Vagina (tissue), 2 donors: ENCODE measurements around the gene ATXN1.

Experiments
- POLR2A ChIP-seq, 2 donors: fragments of 450-650 bp; IDR thresholded peaks; one replicate each; pipeline ENCODE4 v1.6.1; 2017; ENCODE audit warnings: antibody characterized with exemption in 2 of 2, mild to moderate bottlenecking in 2 of 2, moderate library complexity in 2 of 2
- POLR2AphosphoS5 ChIP-seq, 2 donors: sonication (generic); formaldehyde crosslinking; IDR thresholded peaks; one replicate each; pipeline ENCODE4 v1.9.0; 2017; ENCODE audit warnings: antibody characterized with exemption in 2 of 2, mild to moderate bottlenecking in 2 of 2, low read depth in 1 of 2; ENCODE audit not compliant: insufficient read depth in 1 of 2
- TF ChIP-seq, protein P1 (sequence below), 3 experiments: fragments of 450-650 bp in 2 of 3; fragments of 200-600 bp in 1 of 3; sonication (generic) in 1 of 3; IDR thresholded peaks; one replicate each; pipeline ENCODE4 v1.5.1; 2017 to 2019; ENCODE audit warnings: antibody characterized with exemption in 3 of 3, mild to moderate bottlenecking in 2 of 3, moderate library complexity in 2 of 3

DNA sequence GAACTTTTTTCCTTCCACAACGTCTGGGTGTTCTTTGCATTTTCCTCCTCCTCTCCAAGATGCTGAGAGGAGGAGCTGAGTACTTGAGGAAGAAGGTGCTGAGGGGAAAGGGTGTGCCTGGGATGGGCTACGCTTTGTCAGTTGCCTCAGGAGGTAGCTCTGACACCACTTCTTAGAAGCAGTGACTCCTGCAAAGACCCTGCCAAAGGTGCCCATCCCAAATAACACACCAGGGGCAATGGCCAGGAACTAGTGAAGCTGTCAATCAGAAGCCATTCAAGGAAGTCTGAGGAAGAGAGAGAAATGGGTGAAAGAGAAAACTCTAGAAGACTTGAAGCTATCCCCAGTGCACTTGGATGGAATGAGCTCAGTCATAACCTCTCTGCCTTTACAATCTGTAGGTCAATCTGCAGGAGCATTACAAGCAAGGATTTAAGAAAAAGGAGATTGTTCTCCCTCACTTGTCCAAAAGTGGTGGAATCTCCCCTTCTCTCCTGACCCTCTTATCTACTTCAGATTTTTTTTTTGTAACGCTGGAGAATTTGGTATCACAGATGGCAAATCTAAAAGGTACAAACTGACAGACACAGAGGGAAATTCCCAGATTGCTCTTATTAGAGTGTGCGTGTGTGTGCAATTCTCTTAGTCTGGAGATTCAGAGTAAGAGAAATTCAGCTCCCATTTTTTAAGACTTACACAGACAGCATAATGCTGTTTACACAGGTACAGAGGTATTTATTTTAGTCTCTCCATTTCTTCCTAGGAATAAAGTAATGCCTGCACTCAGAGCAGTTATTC lies 280.3 kb downstream of the ATXN1 start:
- TF ChIP-seq POLR2AphosphoS5 (IDR thresholded peaks at IDR 0.05; ENCODE audit: insufficient read depth in 1 of 2, low read depth in 1 of 2), result no peak
- TF ChIP-seq, protein P1, sequence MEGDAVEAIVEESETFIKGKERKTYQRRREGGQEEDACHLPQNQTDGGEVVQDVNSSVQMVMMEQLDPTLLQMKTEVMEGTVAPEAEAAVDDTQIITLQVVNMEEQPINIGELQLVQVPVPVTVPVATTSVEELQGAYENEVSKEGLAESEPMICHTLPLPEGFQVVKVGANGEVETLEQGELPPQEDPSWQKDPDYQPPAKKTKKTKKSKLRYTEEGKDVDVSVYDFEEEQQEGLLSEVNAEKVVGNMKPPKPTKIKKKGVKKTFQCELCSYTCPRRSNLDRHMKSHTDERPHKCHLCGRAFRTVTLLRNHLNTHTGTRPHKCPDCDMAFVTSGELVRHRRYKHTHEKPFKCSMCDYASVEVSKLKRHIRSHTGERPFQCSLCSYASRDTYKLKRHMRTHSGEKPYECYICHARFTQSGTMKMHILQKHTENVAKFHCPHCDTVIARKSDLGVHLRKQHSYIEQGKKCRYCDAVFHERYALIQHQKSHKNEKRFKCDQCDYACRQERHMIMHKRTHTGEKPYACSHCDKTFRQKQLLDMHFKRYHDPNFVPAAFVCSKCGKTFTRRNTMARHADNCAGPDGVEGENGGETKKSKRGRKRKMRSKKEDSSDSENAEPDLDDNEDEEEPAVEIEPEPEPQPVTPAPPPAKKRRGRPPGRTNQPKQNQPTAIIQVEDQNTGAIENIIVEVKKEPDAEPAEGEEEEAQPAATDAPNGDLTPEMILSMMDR (IDR thresholded peaks at IDR 0.05), result no peak
- TF ChIP-seq POLR2A (IDR thresholded peaks at IDR 0.05), result no peak
